K562 (cell line): ENCODE measurements around the gene LHPP. TPM values are rescaled to one million over a fixed set of nuclear protein-coding genes. Genes with fewer than 3 reads are reported as not detected.

ENCODE experiments used
- BHLHE40 ChIP-seq: IDR thresholded peaks from 2 replicates; pipeline ENCODE4 v1.6.1; 2011; ENCODE audit warnings: low read length, improper control_type of control experiment
- CREM ChIP-seq: IDR thresholded peaks from 2 replicates; pipeline ENCODE4 v1.6.1; 2014; ENCODE audit warnings: antibody characterized with exemption, low read depth
- CXXC5 ChIP-seq: fragments of 250-450 bp; sonication (Bioruptor Pico); IDR thresholded peaks from 2 replicates; pipeline ENCODE4 v1.8.0; 2022; ENCODE audit warnings: inconsistent platforms, mild to moderate bottlenecking, moderate library complexity
- EP300 ChIP-seq: IDR thresholded peaks from 2 replicates; pipeline ENCODE4 v1.6.1; 2012; ENCODE audit warnings: low read length, improper control_type of control experiment
- FUS ChIP-seq: fragments of 200-400 bp; formaldehyde crosslinking; optimal IDR thresholded peaks from 2 replicates; pipeline ENCODE3; 2017; ENCODE audit warnings: low read depth, low read length
- GTF2B ChIP-seq: IDR thresholded peaks from 2 replicates; pipeline ENCODE4 v1.6.1; 2011; ENCODE audit not compliant: insufficient read length; ENCODE audit errors: extremely low read depth
- GTF2F1 ChIP-seq: IDR thresholded peaks from 2 replicates; pipeline ENCODE4 v1.6.1; 2011; ENCODE audit warnings: low read depth, low read length, improper control_type of control experiment
- HNRNPLL ChIP-seq: fragments of 200-400 bp; formaldehyde crosslinking; IDR thresholded peaks from 2 replicates; pipeline ENCODE4 v1.6.1; 2017; ENCODE audit warnings: low read length, low read depth, mild to moderate bottlenecking; ENCODE audit not compliant: poor library complexity, severe bottlenecking
- KDM2B ChIP-seq: fragments of 250-450 bp; sonication (Bioruptor Pico); IDR thresholded peaks from 2 replicates; pipeline ENCODE4 v1.8.0; 2021; ENCODE audit warnings: mild to moderate bottlenecking, moderate library complexity
- MAFK ChIP-seq: IDR thresholded peaks from 2 replicates; pipeline ENCODE4 v1.6.1; 2011; ENCODE audit warnings: low read length, improper control_type of control experiment
- MTA1 ChIP-seq: fragments of 450-650 bp; IDR thresholded peaks from 2 replicates; pipeline ENCODE4 v1.6.1; 2017; ENCODE audit warnings: borderline replicate concordance
- NFATC3 ChIP-seq: fragments of 450-650 bp; IDR thresholded peaks from 2 replicates; pipeline ENCODE4 v1.6.1; 2017; ENCODE audit warnings: mild to moderate bottlenecking
- NFIX ChIP-seq: fragments of 250-450 bp; sonication (Bioruptor Pico); IDR thresholded peaks from 2 replicates; pipeline ENCODE4 v1.4.0; 2020; ENCODE audit warnings: low read depth, mild to moderate bottlenecking, moderate library complexity
- RERE ChIP-seq: sonication (generic); formaldehyde crosslinking; IDR thresholded peaks from 2 replicates; pipeline ENCODE4 v1.8.0; 2023; ENCODE audit warnings: missing genetic modification reagents, mild to moderate bottlenecking, borderline replicate concordance
- RNF2 ChIP-seq: sonication (generic); IDR thresholded peaks from 2 replicates; pipeline ENCODE4 v1.6.1; 2016
- SMARCA5 ChIP-seq: fragments of 450-650 bp; IDR thresholded peaks from 2 replicates; pipeline ENCODE4 v1.6.1; 2016
- TAL1 ChIP-seq: fragments of 450-650 bp; IDR thresholded peaks from 2 replicates; pipeline ENCODE4 v1.6.1; 2016; ENCODE audit warnings: mild to moderate bottlenecking
- TCF7L2 ChIP-seq: fragments of 150-350 bp; IDR thresholded peaks from 2 replicates; pipeline ENCODE4 v1.6.1; 2016; ENCODE audit warnings: low read depth, mild to moderate bottlenecking, low read length, moderate library complexity
- TFAP4 ChIP-seq: sonication (generic); formaldehyde crosslinking; IDR thresholded peaks from 2 replicates; pipeline ENCODE4 v1.8.0; 2022; ENCODE audit warnings: missing genetic modification reagents, mild to moderate bottlenecking, moderate library complexity, borderline replicate concordance
- ZBTB7A ChIP-seq: IDR thresholded peaks from 2 replicates; pipeline ENCODE4 v1.6.1; 2011; ENCODE audit warnings: low read depth, mild to moderate bottlenecking, low read length, moderate library complexity, borderline replicate concordance; ENCODE audit not compliant: control insufficient read depth
- ZFX ChIP-seq: sonication (generic); formaldehyde crosslinking; IDR thresholded peaks from 2 replicates; pipeline ENCODE4 v1.8.0; 2022; ENCODE audit warnings: mild to moderate bottlenecking, missing genetic modification reagents, moderate library complexity
- ZNF232 ChIP-seq: sonication (generic); formaldehyde crosslinking; IDR thresholded peaks from 2 replicates; pipeline ENCODE4 v1.8.0; 2022; ENCODE audit warnings: mild to moderate bottlenecking, missing genetic modification reagents
- ZNF408 ChIP-seq: fragments of 250-450 bp; sonication (Bioruptor Pico); IDR thresholded peaks from 2 replicates; pipeline ENCODE4 v1.4.0; 2020; ENCODE audit warnings: low read depth, mild to moderate bottlenecking, moderate library complexity
- ZNF695 ChIP-seq: fragments of 450-650 bp; formaldehyde crosslinking; IDR thresholded peaks from 2 replicates; pipeline ENCODE4 v1.4.0; 2020; ENCODE audit warnings: mild to moderate bottlenecking, moderate library complexity
- polyA plus RNA-seq, 8 experiments: library from polyadenylated mRNA; depleted of rRNA in 4 of 8; stranded (reverse) in 5 of 8; unstranded in 3 of 8; fragments of >200 nt; fragmentation: Nextera tagmentation in 2 of 8; fragmentation: Illumina TruSeq in 1 of 8; extraction: Ambion mirVana in 2 of 8; extraction: Trizol in 1 of 8; gene quantifications; 2 replicates each; pipeline versions ENCODE4 v1.2.1 to v1.2.3, GENCODE V29; 2011 to 2014; ENCODE audit warnings: inconsistent platforms in 1 of 8, missing spikeins in 1 of 8
- total RNA-seq, 7 experiments: library from RNA; depleted of rRNA in 6 of 7; stranded (reverse); fragments of >200 nt in 6 of 7; fragmentation: Illumina TruSeq in 2 of 7; extraction: Trizol in 2 of 7; gene quantifications; 2 replicates each; pipeline versions ENCODE4 v1.2.1 to v1.2.3, GENCODE V29; 2011 to 2021; ENCODE audit warnings: low replicate concordance in 1 of 7

Gene LHPP
- total and polyA plus RNA-seq, 9 of the 15 experiments (the other 6 are each of a cell fraction or from before 2014, with no cell fraction given) = 0.34 to 7.4 (median 3.0) TPM

GRCh38 chr10:124588736-124589490 lies 127.3 kb downstream of the LHPP start (continued):
- TF ChIP-seq TFAP4 (CRISPR knock-in tag) (peak; percentile 64; the same call in 1 of the 2 replicates), CXXC5 (peak; percentile 60), GTF2B (no peak), GTF2F1 (no peak), ZBTB7A (no peak; the same call in 1 of the 2 replicates), ZNF695 (no peak), RERE (no peak), KDM2B (CRISPR knock-in tag) (no peak), ZNF232 (no peak), ZNF408 (CRISPR knock-in tag) (no peak), FUS (no peak), CREM (no peak), NFIX (CRISPR knock-in tag) (no peak), MTA1 (no peak), BHLHE40 (no peak; the same call in 1 of the 2 replicates), NFATC3 (no peak), HNRNPLL (no peak), EP300 (peak; percentile 78), RNF2 (peak; percentile 78; the same call in 1 of the 2 replicates), SMARCA5 (no peak), TAL1 (peak; percentile 94), ZFX (CRISPR knock-in tag) (peak; percentile 47), MAFK (no peak), TCF7L2 (no peak)
